SK-N-SH (cell line): ENCODE measurements around the gene ATF2.
"Not testable (repeated sequence)": the region's sequence is repeated elsewhere in the genome, so short reads cannot be mapped to it uniquely, and the experiment has no call there.

Experiments used
- CTCF ChIP-seq: fragments of 200-600 bp; sonication (generic); IDR thresholded peaks from 2 replicates; pipeline ENCODE4 v1.6.1; 2017; ENCODE audit warnings: antibody characterized with exemption, mild to moderate bottlenecking, moderate library complexity
- USF2 ChIP-seq: fragments of 150-350 bp; IDR thresholded peaks from 2 replicates; pipeline ENCODE4 v1.6.1; 2017; ENCODE audit warnings: antibody characterized with exemption, low read length, low read depth, borderline replicate concordance

- TF ChIP-seq USF2, CTCF: not testable (repeated sequence)
These were observed 83.9 kb downstream of the ATF2 start for GRCh38 chr2:175084117-175084516.
